Stimulated activated CD8-positive, alpha-beta memory T cell treated with anti-CD3 and anti-CD28 coated beads, Interleukin-12 subunit alpha, Interleukin-12 subunit beta, amount 100 ng/mL, for 24 hours (primary cell): ENCODE results near the gene TBC1D22A.
"Not testable (repeated sequence)": the region's sequence is repeated elsewhere in the genome, so short reads cannot be mapped to it uniquely, and the experiment has no call there.

Source experiments
- DNase-seq: peaks from one replicate; pipeline ENCODE4 v3.0.0-alpha.2; 2020; ENCODE audit errors: extremely low read depth

Gene TBC1D22A

DNA sequence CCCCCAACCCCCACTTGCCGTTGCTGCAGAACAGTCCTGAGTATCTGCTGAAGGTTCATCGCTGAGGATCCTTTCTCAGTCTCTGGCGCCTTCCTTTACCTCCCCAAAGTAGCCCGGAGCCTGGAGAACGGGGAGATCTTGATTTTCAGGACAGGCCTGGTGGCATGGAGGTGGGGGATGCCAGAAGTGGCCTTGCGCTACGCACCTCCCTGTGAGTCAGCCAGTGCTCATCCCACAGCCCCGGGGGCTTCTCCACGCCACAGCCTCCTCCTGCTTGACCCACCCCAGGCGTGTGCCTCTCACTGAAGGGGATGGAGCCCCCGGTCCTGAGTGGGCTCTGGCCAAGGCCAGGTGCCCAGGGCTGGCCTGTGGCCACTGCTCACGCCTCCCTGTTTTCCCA is 339.6 kb downstream of the TBC1D22A start:
- no peak for DNase-seq

DNA sequence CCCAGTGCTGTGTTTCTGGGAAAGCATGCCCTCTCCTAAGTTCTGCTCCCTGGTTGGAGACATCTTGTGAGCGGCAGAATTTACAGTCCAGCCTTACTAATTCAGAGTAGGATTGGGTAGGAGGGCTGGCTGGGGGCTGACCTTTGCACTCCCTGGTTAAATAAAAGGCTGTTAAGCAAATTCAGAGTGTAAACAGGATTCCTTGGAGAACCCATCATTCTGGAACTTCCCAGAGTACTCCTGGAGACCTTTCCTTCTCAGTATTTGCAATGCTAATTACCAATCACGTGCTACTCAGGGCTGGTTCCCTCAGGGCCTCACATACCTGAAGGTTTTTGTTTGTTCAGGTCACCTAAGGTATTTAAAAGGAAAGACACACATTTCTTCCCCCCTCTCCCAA is 340.2 kb downstream of the TBC1D22A start:
- DNase-seq, result no peak

DNA sequence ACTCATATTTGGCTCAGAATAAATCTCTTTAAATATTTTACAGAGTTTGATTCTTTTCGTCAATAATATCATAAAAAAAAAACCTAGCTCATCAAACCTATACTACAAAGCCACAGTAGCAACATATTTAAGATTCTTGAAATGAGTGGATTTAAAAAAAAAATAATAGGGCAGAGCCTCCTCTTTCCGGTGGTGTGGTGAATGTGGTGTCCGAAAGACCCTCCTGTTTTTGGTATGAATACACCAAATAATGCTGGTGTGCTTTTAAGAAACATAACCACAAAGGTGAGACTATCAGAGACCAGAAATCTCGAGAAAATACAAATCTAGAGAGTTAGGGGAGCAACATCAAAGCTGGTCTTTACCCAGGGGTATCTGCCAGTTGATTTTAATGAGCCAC is 342.6 kb downstream of the TBC1D22A start:
- no peak for DNase-seq

DNA sequence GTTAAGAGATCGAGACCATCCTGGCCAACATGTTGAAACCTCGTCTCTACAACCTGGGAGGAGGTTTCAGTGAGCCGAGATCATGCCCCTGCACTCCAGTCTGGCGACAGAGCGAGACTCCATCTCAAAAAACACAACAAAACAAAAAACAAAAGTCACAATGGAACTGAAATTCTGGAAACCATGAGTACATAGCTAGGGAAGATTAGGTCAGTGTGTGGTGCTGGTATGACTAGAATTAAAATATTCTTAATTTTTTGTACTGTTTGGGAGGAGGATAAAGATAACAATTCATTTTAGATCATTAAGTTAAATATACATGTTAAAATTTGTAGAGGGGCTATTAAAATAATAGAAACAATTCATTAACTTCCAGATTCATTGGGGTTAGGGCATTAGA is 344.4 kb downstream of the TBC1D22A start:
- no peak for DNase-seq

DNA sequence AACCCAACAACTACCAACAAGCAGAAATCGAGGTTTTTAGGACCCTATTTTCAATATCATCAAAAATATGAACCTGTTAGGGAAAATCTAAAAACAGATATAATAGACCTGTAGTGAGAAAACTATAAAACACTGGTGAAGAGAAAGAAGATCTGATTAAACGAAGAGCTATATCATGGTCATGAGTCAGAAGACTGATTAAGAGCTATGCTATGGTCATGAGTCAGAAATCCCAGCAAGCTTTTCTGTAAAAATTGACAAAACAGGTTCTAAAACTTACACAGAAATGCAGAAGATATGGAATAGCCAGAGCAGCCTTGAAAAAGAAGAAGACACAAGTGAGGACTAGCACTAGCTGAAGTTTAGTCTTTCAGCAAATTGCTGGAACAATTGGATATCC is 345.0 kb downstream of the TBC1D22A start:
- no peak for DNase-seq

DNA sequence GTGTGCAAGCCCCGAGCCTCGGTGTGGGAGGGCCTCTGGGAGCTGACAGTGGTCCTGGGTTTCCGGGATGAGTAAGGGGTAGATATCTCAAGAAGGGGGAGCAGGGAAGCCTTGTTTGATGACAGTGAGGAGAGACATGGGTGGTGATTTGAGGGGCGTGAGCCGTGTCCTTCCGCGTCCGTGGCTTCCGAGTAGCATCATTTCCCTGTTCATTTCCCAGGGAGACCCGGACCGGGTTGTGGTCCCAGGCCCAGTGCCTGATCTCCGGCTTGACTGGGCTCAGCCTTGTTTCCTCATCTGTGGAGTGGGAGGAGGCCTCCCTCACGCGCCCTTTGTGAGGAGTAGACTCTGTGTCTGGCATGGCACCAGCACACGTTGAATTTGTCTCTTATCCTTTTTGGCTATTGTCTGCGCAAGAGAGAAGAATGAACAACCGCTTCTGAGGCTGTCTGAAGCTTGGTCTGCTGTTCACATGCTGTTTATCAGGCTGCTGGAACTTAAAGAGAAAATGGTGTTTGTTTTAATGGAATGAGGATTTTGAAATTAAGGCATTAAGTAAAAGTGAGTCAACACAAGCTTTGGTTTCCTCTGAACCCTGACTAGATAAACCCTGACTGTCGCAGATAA is 348.5 kb downstream of the TBC1D22A start:
- DNase-seq, result no peak

DNA sequence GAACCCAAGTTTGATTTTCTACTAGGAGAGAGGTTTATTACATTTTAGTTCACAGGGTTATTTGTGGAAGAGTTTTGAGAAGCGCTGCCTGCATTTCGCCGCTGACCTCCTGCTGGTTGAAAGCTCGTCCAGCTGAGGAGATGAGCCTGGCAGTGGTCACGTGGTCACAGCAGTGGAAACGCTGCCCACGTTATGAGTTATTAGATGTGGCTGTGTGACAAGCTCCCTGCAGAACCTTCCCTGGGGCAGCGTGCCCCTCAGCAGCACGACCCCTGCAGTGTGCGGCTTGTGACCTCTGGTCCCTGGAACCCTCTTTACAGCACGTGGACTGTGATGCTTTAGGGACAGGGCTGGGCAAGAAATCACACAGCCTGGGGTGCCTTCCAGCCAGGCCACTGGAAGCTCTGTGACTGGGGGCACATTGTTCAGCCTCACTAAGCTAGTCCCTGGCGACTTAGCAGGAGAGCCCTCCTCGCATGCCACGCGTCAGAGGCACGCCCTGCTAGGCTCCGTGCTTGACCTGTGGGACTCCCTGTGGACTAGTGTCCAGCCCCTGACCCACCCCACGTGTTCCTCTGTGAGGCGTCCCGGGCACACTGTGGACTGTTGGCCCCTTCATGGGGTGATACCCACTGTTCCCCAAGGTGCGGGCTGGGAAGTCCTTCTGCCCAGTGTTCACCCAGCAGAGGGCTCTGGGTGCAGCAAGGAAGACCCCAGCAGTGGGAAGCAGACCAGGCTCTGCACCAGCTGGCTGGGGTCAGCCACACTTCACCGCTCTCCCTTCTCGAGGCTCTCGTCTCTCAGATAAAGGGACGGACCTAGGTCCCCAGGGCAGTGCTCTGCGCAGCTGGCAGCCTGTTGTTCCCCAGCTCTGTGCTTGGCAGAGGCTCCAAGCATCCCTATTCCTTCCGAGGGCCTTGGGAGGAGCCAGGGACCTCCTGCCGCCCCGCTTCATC is 349.5 kb downstream of the TBC1D22A start:
- no peak for DNase-seq

DNA sequence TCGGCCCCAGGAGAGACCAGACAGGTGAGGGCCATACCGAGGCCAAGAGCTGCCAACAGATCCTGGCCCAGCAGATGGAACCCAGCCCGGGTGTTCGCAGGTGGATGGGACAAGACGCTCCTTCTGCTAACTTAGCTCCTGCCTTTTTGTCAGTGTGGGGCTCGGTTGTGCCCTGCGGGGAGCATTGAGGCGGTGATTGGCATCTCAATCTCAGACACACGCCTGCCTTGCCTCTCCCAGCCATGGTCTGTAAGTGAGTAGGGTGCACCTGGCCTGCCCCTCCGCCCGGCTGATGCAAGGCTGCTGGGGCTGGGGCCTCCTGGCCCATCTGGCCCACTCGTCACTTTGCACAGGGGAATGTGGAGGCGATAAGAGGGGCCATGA is 350.1 kb downstream of the TBC1D22A start:
- no peak for DNase-seq

DNA sequence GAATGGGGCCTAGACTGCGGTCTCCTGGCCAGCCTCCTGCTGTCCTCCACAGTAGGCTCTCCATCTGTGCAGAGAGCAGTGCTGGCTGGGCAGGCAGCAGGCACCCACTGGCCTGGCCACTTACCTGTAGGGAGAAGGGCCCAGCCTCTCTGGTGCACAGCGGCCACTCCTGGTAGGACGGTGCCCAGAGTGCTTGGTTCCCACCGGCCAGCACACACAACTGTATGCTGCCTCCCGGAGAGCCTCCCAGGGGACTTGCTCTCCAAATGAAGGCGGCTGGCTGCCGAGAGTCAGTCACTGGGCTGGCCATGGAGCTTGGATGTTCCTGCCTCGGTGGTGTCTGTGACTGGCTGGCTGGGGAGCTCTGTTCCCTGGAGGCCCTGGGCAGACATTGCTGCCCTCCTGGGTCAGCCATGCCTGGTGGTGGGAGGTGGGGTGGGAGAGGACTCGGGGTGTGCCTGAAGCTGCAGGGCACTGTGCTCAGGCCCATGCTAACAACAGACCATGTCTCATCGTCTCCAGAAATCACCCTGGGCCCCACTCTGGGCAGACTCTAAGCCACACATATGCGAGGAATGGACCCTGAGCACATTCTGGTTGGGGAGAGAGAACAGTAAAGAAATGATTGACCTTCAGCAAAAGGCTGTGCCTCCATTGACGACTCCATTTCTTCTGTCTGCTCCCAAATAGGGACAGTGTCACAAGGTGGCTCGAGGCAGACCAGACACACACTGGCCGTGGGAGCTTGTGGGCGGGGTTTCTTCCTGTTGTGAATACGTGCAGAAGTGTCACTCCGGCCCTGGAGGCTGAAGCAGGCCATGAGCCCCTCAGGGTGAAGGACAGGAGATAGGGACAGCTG is 350.8 kb downstream of the TBC1D22A start:
- no peak for DNase-seq

DNA sequence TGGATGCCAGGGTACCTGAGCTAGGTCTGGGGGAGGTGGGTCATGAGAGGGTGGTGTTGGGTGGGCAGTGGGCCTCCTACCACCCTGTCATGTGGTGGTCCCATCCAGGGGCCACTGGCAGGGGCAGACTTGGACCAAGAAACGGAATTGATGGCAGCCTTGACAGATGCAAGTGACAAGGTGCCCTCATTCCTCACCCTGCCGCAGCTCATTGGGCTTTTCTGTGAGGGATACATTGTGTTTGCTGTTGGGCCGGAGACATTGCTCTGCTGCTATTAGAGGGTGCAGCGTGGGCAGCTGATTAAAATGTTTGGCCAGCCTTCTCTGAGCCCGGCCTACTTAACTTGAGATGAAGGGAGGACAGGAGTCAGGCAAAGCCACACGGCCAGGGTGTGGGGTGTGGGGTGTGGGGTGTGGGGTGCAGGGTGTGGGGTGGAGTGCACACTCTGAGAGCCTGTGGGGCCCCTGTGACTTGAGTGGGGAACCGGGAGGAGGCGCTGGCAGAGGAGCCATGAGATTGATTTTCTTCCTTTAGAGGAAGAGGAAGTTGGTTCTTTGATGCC is 351.5 kb downstream of the TBC1D22A start:
- DNase-seq, result no peak

DNA sequence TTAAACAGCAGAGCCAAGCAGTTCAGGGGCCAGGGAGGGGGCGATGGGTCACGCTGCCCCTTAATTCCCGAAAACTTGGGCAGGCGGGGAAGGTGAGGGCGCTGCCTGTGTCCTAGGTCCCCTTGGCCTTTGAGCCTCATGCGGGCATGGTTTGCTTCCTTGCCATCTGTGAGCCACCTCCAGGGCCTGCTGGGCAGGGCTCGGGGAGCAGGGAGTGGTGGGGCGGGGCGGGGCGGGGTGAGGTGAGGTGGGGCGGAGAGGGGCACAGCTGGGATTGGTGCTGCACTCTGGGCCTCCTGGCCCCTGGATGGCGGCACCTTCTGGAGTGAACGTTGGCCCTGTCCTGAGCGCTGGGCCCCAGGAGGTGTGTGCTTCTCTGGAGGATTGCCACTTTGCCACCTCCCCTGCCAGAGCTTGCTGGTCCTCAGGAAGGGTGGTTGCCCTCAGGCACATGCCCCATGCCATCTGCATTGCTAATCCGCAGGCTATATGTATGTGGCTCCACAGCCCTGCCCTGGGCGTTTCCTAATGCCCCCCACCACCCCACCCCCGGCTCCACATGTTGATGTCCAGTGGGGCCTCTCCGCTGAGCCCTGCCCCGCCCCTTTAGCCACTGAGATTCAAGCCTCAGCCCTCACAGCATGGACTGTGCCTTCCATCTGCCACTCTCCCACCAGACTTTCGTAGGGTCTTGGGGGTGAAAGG is 352.5 kb downstream of the TBC1D22A start:
- DNase-seq, result no peak

DNA sequence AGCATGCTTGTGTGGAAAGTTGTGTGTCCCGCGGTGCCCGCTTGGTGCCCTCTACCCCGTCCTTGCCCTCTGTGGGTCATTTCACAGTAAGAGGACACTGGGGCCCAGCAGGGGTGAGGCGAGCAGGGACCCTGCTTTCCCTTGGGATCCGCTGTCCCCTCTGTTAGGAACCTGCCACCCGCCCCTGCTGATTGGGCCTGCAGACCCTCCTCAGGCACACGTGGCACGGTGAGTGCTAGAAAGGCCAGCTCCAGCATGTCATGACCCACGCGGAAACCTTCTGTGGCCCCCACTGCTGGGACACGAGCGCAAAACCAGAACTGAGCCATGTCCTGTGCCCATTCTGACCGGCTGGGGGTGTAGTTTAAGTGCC is 353.1 kb downstream of the TBC1D22A start:
- DNase-seq, result no peak

DNA sequence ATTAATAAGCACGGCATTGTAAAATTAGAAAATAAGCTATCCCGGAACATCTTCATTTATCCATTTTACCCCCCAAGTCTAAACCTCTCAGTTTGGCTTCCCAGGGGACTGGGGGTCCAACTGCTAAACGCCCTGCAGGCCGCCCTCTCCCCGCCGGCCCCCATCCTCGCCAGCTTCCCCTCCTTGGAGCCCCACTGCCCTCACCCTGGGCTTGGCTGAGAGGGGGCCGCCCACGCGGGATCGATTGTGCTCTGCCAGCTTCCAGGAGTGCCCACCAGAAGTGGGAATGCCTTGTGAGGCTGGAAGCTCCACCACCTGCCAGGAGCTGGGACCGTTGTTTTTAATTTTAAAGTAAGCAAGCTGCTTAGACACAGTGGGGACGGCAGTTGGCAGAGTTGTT is 353.5 kb downstream of the TBC1D22A start:
- DNase-seq, result no peak

DNA sequence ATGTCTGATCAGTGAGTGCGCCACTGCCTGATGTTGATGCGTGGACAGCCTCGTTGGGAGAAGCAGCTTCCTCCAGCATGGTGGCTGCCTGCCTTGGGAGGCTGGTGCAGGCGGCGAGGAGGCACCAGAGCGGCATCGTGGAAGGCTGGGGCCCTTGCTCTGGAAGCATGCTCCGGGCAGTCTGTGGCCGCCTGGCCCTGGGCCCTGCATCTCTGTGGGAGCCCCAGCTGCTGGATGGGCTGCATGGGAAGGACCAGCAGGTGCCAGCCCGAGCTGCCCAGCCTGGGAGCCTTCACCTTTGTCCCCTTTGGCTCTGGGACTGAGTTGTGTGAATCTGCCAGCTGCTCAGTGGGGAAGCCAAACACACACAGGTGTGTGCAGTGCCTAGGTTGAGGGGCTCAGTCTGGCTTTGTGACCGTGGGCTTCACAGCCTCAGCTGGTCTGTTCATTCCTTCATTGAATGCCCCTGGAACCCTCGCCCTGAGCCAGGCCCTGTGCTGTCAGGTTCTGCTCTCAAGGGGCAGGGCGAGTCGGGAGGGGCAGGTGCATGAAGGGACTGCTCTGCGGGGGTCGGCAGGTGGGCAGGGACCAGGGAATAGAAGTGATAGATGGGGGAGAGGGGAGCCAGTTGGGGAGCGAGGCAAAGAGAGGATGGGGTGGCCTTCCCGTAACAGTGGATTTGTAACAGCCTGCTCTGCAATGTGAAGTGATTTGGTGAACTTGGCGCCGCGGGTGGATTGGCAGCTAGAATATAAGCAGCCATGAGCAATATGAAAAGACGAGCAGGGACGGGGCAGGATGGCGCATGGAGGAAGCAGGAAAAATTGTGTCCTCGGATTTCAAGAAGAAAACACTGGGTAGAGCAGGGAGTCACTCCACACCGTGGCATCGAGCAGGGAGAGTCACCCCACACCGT is 354.2 kb downstream of the TBC1D22A start:
- no peak for DNase-seq

DNA sequence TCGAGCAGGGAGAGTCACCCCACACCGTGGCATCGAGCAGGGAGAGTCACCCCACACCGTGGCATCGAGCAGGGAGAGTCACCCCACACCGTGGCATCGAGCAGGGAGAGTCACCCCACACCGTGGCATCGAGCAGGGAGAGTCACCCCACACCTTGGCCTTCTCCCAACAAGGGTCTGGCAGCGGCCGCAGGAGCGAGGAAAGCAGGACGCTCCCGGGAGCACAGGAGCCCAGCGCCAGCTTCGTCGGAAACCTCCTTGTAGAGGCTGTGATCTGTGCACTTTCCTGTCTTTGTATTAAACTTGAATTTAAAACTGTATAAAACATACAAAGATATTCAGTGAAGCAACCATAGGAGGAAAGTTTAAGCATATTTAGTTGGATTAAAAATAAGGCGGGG is 355.0 kb downstream of the TBC1D22A start:
- not testable (repeated sequence) for DNase-seq

DNA sequence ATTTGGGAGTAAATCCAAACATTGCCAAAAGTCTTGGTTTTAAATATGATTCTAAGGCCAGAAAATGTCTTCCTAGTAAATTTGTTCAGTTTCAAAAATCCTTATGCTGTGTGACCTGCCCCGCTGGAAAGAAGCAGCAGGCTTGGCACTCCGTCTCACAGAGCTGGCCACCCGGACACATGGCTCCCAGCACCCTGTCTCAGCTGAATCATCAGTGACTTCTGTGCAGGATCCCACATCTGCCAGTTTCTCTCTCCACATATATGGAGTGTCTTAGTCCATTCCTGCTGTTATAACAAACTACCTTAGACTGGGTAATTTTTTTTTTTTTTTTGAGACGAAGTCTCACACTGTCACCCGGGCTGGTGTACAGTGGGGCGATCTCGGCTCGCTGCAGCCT is 356.7 kb downstream of the TBC1D22A start:
- no peak for DNase-seq

DNA sequence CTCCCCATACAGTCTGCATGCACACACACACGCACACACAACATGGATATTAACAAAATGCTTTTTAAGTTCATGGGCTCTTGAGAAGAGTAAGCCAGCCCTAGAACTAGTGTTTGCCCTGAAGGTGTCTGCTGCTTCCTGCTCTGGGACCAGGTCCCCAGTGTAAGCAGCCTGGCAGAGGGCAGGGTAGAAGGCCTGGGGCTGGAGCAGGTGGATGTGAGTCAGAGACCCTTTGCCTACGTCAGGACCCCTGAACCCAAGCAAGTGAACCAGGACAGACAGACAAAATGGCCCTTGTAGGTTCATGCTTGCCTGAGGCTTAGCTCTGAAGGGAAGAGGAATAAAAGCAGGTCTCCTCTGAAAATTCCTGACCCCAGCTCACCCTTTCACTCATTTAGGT is 357.9 kb downstream of the TBC1D22A start:
- no peak for DNase-seq

DNA sequence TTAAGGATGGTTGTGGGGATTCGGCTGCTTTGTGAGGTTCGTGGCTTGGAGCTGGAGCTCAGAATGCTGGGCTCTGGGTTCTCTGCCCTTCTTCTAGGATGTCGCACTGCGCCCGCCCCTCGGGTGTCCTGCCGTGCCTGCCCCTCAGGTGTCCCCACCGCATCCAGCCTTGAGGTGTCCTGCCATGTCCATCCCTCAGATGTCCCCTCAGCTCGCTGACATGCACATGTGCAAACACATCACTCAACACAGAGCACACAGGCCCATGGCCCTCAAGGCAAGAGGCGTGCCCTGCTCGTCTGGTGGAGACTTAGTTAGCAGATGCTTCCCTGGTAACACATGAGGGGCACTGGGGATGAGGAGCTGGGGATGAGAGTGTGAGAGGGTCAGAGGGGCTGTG is 359.3 kb downstream of the TBC1D22A start:
- no peak for DNase-seq

DNA sequence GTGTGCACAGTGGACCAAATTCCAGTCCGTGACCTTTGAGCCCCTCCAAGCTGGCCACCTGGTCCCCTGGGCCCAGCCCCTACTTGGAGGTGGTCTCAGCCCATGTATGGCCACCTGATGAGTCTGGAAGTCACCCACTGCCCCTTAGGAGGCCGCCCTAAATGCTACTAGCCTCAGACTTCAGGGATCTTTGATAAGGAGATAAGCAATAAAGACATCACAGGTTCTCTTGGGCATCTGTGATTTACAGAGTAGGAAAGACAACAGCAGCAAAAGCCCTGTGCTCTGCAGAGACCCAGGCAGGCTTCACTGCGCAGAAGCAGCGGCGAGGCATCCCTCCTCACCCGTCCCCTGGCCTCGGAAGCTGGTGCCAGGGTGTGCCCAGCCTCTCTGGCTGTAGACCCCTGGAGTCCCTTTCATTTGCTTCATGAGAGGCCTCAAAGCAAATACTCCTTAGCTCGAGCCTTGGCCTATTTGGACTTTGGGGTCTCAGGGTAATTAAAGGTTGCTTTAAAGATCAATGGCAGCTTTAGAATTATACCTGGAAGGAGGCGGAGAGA is 360.1 kb downstream of the TBC1D22A start:
- no peak for DNase-seq
